Activated T-cell treated with anti-CD3 and anti-CD28 coated beads for 48 hours (primary cell): Measurements from ENCODE around the gene SLX4.
"Not testable (repeated sequence)": the region's sequence is repeated elsewhere in the genome, so short reads cannot be mapped to it uniquely, and the experiment has no call there.

Experiments
- DNase-seq: peaks from one replicate; pipeline ENCODE4 v3.0.0-alpha.2; 2020; ENCODE audit warnings: low read depth

The SLX4 gene

DNA sequence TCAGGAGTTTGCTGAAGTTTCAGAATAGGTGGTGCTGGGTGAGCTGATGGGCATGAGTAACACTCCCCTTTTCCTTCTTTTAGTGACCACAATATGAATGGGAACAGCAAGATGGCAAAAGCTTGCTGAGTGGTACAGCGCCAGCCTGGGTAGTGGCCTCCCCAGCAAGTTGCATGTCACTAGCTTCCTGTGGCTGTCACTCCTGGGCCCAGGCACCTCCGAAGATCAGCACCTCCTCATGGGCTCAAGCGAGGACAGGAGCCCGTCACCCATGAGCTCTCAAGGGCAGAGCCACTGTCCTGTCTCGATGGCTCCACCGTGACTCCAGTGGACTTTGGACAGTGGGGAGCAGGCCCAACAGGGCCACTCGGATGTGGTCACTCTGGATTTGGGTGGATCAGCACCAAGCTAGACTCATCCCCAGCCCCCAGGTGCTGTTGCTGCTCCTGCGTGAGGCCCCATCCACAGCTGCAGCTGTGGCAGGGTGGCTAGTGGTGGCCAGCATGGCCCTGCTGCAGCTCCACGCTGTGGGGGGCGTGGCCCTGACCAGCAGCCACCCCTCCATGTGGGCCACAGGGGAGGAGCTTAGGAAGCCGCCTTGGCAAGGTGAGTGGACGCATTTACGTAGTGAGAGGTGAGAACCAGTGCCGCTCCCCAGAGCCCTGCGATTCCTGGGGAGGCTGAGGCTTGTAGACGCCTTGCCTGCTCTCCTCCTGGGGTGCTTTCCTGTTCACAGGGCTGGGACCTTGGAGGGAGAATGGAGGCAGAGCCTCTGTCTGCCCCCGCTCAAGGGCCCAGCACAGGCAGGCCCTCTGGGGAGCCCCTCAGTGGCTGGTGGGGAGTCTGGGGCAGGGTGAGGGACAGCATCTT is 29.5 kb upstream of the SLX4 start:
- DNase-seq = no peak

DNA sequence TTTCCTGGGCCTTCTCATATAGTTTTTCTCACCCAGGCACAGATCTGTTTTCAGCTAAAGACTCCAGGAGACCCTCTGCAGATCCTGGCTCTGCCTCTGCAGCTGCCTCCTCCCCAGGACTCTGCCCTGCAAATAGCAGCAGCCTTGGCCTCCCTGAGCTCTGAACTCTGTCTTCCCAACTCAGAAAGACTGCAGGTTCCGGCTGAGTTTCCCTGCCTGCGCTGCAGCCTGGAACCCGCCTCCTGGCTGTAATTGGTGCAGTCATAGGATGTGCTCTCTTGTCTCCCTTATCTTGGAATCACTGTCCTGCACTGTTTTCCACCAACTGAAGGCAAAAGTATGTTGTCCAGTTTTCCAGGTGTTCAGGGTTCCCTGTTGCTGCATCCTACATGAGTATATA is 28.8 kb upstream of the SLX4 start:
- DNase-seq = no peak

GRCh38 chr16:3638916-3639644 is 27.7 kb upstream of the SLX4 start:
- DNase-seq = no peak

DNA sequence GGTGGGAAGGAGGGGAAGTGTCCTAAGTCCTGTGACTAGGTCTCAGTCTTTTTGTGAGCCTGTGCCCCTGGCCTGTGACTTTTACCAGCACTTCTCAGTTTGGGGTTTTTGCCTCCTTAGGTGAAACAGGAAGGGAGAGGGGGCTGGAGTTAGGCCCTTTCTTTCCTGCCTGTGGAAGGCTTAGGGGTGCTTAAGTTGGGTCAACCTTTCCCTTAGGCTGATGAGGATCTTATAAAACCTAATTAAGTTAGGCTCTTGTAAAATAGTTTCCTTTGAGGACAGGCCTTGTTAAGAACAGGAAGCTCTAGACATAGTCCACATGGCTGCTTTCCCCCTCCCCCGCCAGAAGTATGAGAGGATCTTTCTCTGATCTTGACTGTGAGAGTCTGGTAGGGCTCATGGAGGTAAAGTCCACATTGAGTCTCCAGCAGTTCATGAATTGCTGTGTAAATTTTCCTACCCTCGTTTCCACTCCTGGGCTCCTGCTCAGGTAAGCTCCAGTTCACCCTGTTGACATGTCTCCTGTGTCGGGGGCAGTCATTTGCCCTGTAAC is 26.0 kb upstream of the SLX4 start:
- no peak for DNase-seq

DNA sequence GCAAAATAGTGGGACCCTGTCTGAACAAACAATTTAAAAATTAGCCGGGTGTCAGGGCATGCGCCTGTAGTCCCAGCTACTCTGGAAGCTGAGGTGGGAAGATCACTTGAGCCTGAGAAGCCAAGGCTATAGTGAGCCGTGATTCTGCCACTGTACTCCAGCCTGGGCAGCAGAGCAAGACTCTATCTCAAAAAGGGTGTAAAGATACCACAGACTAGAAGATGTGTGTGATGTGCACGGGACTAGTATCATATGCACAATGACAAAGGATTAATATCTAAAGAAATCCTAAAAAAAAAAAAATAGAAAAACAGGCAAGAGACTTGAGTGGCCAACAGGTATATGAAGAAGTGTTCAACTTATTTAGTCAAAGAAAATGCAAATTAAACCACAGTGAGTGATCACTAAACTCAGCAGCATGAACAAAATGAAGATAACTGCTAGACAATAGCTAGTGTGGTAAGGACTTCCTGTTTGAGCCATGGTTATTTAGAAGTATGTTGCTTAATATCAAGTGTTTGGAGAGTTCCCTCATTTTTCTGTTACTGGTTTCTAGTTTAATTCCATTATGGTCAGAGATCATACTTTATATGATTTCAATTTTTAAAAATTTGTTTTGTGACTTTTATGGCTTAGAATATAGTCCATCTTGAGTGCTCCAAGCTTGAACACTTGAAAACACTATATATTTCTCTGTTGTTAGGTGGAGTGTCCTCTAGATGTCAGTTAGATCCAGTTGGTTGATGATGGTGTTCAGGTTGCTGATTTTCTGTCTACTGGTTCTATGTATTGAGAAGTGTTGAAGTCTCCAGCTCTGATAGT is 14.7 kb upstream of the SLX4 start:
- no peak for DNase-seq

DNA sequence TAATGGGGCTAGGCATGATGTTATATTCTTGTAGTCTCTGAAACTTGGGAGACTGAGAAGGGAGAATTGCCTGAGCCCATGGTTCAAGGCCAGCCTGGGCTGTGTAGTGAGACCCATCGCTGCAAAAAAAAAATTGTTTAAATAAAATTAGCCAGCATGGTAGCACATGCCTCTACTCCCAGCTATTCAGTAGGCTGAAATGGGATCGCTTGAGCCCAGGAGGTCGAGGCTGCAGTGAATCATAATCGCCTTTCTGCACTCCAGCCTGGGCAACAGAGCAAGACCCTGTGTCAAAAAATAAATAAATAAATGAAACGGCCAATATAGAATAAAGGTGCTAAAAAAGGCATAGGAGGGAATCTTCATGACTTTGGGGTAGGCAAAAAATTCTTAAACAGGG is 13.9 kb upstream of the SLX4 start:
- no peak for DNase-seq

GRCh38 chr16:3623642-3624041 is 12.2 kb upstream of the SLX4 start:
- DNase-seq = no peak

GRCh38 chr16:3618769-3619141 is 7.3 kb upstream of the SLX4 start:
- DNase-seq = no peak

DNA sequence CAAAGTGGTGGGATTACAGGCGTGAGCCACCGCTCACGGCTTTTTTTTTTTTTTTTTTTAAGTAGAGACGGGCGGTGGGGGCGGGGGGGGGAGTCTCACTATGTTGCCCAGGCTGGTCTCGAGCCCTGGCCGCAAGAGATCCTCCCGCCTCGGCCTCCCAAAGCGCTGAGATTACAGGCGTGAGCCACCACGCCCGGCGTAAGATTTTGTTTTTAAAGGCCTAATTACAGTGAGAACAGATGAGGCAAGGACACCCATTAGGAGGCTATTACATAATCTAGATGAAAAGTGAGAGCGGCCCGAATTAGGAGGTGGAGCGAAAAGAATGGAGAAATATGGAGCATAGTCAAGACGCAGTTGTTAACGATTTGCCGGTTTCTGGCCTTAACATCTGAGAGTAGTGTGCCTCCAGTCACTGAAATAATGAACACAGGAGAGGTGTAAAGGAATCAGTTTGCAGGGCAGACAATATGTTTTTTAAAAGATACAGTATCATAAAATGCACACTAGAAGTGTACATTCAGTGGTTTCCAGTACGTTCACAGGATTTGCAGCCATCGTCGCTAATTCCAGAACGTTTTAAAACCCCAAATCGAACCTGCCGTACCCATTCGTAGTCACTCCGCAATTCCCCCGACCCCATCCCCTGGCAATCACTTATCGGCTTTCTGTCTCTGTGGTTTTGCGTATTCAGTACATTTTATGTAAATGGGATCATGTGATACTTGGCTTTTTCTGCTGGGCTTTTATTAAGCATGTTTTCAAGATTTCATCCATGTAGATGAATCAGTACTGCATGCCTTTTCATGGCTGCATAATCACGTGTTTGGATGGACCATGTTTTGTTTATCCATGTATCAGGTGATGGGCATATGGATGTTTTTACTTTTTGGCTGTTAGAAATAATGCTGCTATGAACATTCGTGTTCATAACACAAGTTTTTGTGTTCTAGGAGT is 1.4 kb upstream of the SLX4 start:
- no peak for DNase-seq

- no peak for DNase-seq
Measured at GRCh38 chr16:3610698-3611145, 684 bp downstream of the SLX4 start.

- DNase-seq = no peak
Measured at GRCh38 chr16:3609895-3610697, 1.3 kb downstream of the SLX4 start.

DNA sequence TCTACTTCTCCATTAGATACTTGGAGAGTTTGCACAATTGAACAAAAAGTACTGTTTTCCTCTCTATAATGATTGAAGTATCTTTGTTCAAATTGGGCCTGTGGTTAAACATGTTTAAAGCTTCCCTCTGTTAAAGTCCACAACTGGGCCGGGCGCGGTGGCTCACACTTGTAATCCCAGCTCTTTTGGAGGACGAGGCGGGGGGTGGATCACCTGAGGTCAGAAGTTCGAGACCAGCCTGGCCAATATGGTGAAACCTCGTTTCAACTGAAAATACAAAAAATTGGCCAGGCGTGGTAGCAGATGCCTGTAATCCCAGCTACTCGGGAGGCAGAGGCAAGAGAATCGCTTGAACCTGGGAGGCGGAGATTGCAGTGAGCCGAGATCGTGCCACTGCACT is 2.4 kb downstream of the SLX4 start:
- not testable (repeated sequence) for DNase-seq

DNA sequence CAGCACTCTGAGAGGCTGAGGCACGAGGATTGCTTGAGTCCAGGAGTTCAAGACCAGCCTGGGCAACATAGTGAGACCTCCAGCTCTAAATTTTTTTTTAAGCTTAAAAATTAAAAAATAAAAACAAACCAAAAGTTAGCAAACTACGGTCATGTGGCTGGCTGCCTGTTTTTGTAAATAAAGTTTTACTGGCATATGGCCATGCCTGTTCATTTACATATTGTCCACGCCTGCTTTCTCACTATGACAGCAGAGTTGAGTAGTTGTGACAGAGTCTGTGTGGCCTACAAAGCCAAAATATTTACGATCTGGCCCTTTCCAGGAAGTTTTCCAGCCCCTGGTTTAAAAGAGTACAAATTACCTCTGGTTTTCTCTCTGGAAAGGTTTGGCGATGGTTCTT is 3.3 kb downstream of the SLX4 start:
- no peak for DNase-seq

GRCh38 chr16:3607634-3608033 is 3.8 kb downstream of the SLX4 start:
- no peak for DNase-seq

DNA sequence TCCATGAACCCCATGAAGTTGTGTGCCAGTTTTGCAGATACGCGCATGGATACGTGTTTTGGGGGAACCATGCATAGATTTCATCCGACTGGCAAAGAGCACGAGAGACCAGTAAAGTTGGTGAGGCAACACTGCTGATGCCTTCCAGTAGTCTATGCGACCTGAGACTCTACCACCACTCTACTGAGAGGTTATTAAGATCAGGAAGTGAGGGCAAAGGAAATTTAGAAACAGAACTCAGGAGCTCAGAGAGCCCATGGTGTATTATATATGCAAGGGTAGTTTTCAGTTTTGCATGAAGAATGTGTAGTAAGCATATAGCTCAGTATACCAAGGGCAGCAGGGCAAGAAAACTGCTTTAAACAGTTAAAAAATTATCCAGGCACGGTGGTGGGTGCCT is 4.2 kb downstream of the SLX4 start:
- DNase-seq = no peak

DNA sequence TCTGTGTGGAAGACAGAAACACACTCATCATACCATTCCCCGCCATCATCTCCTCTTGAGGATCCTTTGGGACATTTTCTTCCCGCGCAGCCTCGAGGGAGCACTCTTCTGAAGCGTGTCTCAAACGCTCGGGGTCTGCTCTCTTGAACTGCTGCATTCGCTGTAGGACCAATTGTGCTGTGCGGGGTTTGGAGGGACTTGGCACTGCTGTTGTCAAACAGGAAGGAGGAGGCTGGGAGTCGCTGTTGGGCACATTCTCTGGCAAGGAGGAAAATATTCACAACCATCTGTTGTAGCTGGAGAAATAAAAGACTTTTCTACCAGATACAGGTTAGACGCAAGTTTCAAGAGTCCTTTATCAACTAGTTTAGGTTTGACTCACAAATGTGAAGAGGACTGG is 5.0 kb downstream of the SLX4 start:
- DNase-seq = no peak

- no peak for DNase-seq
Measured at GRCh38 chr16:3602320-3602653, 9.1 kb downstream of the SLX4 start.

DNA sequence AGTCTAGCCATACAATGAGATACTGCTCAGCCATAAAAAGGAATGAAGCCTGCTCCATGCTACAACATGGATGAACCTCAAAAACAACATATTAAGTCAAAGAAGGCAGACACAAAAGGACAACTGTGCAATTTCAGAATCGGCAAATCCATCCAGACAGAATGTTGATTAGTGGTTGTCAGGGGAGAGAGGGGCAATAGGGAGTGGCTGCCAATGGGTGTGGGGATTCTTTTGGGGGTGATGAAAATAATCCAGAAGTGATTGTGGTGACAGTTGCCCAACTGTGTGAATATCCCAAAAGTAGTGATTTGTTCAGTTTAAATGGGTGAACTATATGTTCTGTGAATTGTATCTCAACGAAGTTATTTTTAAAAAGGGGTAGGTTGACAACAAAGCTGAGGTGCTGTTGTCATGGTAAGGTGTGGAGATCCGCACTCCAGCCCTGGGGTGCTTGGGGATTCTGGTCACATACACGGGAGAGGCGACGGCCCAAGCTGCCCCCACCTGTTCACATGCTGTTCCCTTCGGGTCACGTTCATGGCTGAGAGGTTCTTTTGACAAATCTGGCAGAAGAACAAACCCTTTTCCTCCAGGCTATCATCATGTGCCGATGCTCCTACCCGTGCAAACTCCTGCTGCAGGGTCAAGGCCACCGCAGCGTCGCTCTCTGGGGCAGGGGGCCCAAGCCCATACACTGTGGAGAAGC is 9.6 kb downstream of the SLX4 start:
- DNase-seq = no peak

- DNase-seq = no peak
Measured at GRCh38 chr16:3599922-3600321, 11.5 kb downstream of the SLX4 start.

GRCh38 chr16:3599121-3599520 is 12.3 kb downstream of the SLX4 start:
- no peak for DNase-seq
